HG03280 (cell line): ENCODE data around the gene ATRN.
"Not testable (repeated sequence)": the region's sequence is repeated elsewhere in the genome, so short reads cannot be mapped to it uniquely, and the experiment has no call there.

ENCODE experiments used
- ATAC-seq: cut with Tn5 transposase; IDR thresholded peaks from one replicate; pipeline ENCODE4 v1.9.1; 2021; ENCODE audit warnings: mild to moderate bottlenecking, moderate library complexity; ENCODE audit not compliant: unreplicated experiment

ATRN gene

GRCh38 chr20:3560578-3560977 is 89.8 kb downstream of the ATRN start:
- ATAC-seq: no peak

- ATAC-seq: no peak
These were observed 92.3 kb downstream of the ATRN start for GRCh38 chr20:3563133-3563532.

- ATAC-seq: no peak
These were observed 92.8 kb downstream of the ATRN start for GRCh38 chr20:3563548-3564177.

- ATAC-seq: no peak
These were observed 95.0 kb downstream of the ATRN start for GRCh38 chr20:3565851-3566250.

GRCh38 chr20:3572151-3572550 is 101.3 kb downstream of the ATRN start:
- ATAC-seq: no peak

- no peak for ATAC-seq
These were observed 105.5 kb downstream of the ATRN start for GRCh38 chr20:3576363-3576762.

- no peak for ATAC-seq
These were observed 106.5 kb downstream of the ATRN start for GRCh38 chr20:3577366-3577765.

- ATAC-seq: no peak
These were observed 109.6 kb downstream of the ATRN start for GRCh38 chr20:3580412-3580811.

GRCh38 chr20:3583765-3584164 is 112.9 kb downstream of the ATRN start:
- ATAC-seq: no peak

- ATAC-seq: no peak
These were observed 115.3 kb downstream of the ATRN start for GRCh38 chr20:3586093-3586492.

GRCh38 chr20:3590164-3590563 is 119.3 kb downstream of the ATRN start:
- ATAC-seq: no peak

GRCh38 chr20:3592931-3593330 is 122.1 kb downstream of the ATRN start:
- no peak for ATAC-seq

- no peak for ATAC-seq
These were observed 124.7 kb downstream of the ATRN start for GRCh38 chr20:3595541-3595940.

GRCh38 chr20:3603108-3603507 is 132.3 kb downstream of the ATRN start:
- no peak for ATAC-seq

- ATAC-seq: not testable (repeated sequence)
These were observed 134.6 kb downstream of the ATRN start for GRCh38 chr20:3605386-3605886.

- no peak for ATAC-seq
These were observed 135.2 kb downstream of the ATRN start for GRCh38 chr20:3606021-3606420.

GRCh38 chr20:3611901-3612300 is 141.1 kb downstream of the ATRN start:
- ATAC-seq: no peak

- ATAC-seq: no peak
These were observed 142.2 kb downstream of the ATRN start for GRCh38 chr20:3612795-3613572.

GRCh38 chr20:3613821-3614440 is 143.1 kb downstream of the ATRN start:
- ATAC-seq: no peak

GRCh38 chr20:3614466-3614865 is 143.6 kb downstream of the ATRN start:
- no peak for ATAC-seq

GRCh38 chr20:3615171-3615840 is 144.5 kb downstream of the ATRN start:
- not testable (repeated sequence) for ATAC-seq
